MM.1S (cell line): ENCODE data around the gene GRID2IP.

Source experiments
- DNase-seq: peaks from one replicate; pipeline ENCODE4 v3.0.0-alpha.2; 2015
- H2AFZ ChIP-seq: fragments of 300-600 bp; sonication (generic); 2 replicates; pipeline ENCODE4 v1.6.0; 2016; ENCODE audit warnings: antibody characterized with exemption, low read length
- H3F3A ChIP-seq: fragments of 300-600 bp; sonication (generic); 2 replicates; pipeline ENCODE4 v1.6.1; 2016; ENCODE audit warnings: mild to moderate bottlenecking, antibody characterized with exemption, low read length, moderate library complexity, mixed read lengths; ENCODE audit not compliant: insufficient read depth
- H3K27ac ChIP-seq: fragments of 300-600 bp; sonication (generic); 2 replicates; pipeline ENCODE4 v1.5.1; 2016; ENCODE audit warnings: mild to moderate bottlenecking, low read length
- H3K27me3 ChIP-seq: fragments of 300-600 bp; sonication (generic); replicated peaks from 2 replicates; pipeline ENCODE4 v1.6.0; 2016; ENCODE audit warnings: low read length; ENCODE audit not compliant: insufficient read depth
- H3K36me3 ChIP-seq: fragments of 300-600 bp; sonication (generic); replicated peaks from 2 replicates; pipeline ENCODE4 v1.6.1; 2016; ENCODE audit warnings: mild to moderate bottlenecking, low read length, mixed read lengths; ENCODE audit not compliant: insufficient read depth
- H3K4me1 ChIP-seq: fragments of 300-600 bp; sonication (generic); 2 replicates; pipeline ENCODE4 v1.6.1; 2016; ENCODE audit warnings: low read length, mixed read lengths
- H3K4me2 ChIP-seq: fragments of 300-600 bp; sonication (generic); 2 replicates; pipeline ENCODE4 v1.6.0; 2016; ENCODE audit warnings: low read depth, low read length
- H3K4me3 ChIP-seq: fragments of 300-600 bp; sonication (generic); 2 replicates; pipeline ENCODE4 v1.5.1; 2016; ENCODE audit warnings: low read length, mixed read lengths
- H3K79me2 ChIP-seq: fragments of 300-600 bp; sonication (generic); 2 replicates; pipeline ENCODE4 v1.6.1; 2016; ENCODE audit warnings: mixed run types, low read length, mixed read lengths
- H3K9ac ChIP-seq: fragments of 300-600 bp; sonication (generic); 2 replicates; pipeline ENCODE4 v1.6.1; 2016; ENCODE audit warnings: low read length, mixed read lengths
- H3K9me2 ChIP-seq: fragments of 300-600 bp; sonication (generic); replicated peaks from 2 replicates; pipeline ENCODE4 v1.6.1; 2016; ENCODE audit warnings: mild to moderate bottlenecking, low read length, mixed read lengths; ENCODE audit not compliant: insufficient read depth
- H3K9me3 ChIP-seq: fragments of 300-600 bp; sonication (generic); replicated peaks from 2 replicates; pipeline ENCODE4 v1.6.1; 2016; ENCODE audit warnings: mild to moderate bottlenecking, low read length, mixed read lengths; ENCODE audit not compliant: insufficient read depth
- H4K20me1 ChIP-seq: fragments of 300-600 bp; sonication (generic); 2 replicates; pipeline ENCODE4 v1.6.1; 2016; ENCODE audit warnings: mild to moderate bottlenecking, low read length, moderate library complexity, mixed read lengths; ENCODE audit not compliant: insufficient read depth
- CTCF ChIP-seq: fragments of 300-600 bp; sonication (generic); IDR thresholded peaks from 2 replicates; pipeline ENCODE4 v1.5.1; 2016; ENCODE audit warnings: antibody characterized with exemption, low read length, mixed read lengths
- EZH2 ChIP-seq: fragments of 300-600 bp; sonication (generic); optimal IDR thresholded peaks from 2 replicates; pipeline ENCODE3; 2017; ENCODE audit warnings: low read depth, mild to moderate bottlenecking, antibody characterized with exemption, low read length, mixed read lengths
- EZH2phosphoT487 ChIP-seq: fragments of 300-600 bp; sonication (generic); IDR thresholded peaks from 2 replicates; pipeline ENCODE4 v1.6.1; 2018; ENCODE audit warnings: antibody characterized with exemption, low read length

The GRID2IP gene

GRCh38 chr7:6528401-6529130, 22.7 kb downstream of the GRID2IP start:
- Histone ChIP-seq H4K20me1 (no peaks in the 10 kb centered on the region), H3K9me3 (no peaks in the 10 kb centered on the region), H3K9me2 (no peaks in the 10 kb centered on the region), H3K4me1 (no peaks in the 10 kb centered on the region), H3K9ac (no peak overlapping the region), H2AFZ (no peak overlapping the region), H3K27me3 (peaks cover 21% of the 10 kb centered on the region), H3K36me3 (no peaks in the 10 kb centered on the region), H3K4me2 (no peak overlapping the region), H3K4me3 (no peak overlapping the region), H3K27ac (no peak overlapping the region), H3F3A (no peaks in the 10 kb centered on the region), H3K79me2 (no peaks in the 10 kb centered on the region)
- no peak for DNase-seq
- no peak for TF ChIP-seq CTCF
- no peak for TF ChIP-seq EZH2phosphoT487
- no peak for TF ChIP-seq EZH2

DNA sequence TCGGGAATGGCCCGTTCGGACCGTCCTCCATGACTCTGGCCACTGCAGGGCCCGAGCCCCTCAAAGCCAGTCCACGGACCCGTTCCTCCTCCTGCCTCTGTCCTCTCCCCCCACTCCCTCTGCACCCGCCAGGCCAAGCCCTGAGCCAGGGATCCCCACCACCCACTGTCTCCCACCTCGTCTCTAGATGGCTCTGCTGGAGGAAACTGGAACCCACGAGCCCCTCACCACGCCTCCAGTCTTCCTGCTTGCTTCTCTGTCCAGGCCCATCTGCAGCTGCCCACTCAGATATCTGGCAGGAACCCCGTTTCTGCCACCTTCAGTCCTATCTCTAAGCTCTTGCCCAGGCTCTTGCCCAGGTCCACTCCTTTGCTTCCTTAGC, 24.3 kb downstream of the GRID2IP start:
- no peaks in the 10 kb centered on the region for H3F3A ChIP-seq
- no peaks in the 10 kb centered on the region for H4K20me1 ChIP-seq
- no peaks in the 10 kb centered on the region for H3K4me1 ChIP-seq
- peak overlapping the region; percentile 66 for H3K4me2 ChIP-seq
- H3K36me3 ChIP-seq, result no peaks in the 10 kb centered on the region
- no peaks in the 10 kb centered on the region for H3K9me2 ChIP-seq
- H2AFZ ChIP-seq, result no peak overlapping the region
- no peak for TF ChIP-seq EZH2phosphoT487
- TF ChIP-seq EZH2, result no peak
- TF ChIP-seq CTCF, result no peak
- H3K79me2 ChIP-seq, result no peaks in the 10 kb centered on the region
- H3K4me3 ChIP-seq, result no peak overlapping the region; the same call in 1 of the 2 replicates
- H3K27ac ChIP-seq, result no peak overlapping the region
- H3K27me3 ChIP-seq, result peaks cover 27% of the 10 kb centered on the region
- H3K9me3 ChIP-seq, result no peaks in the 10 kb centered on the region
- DNase-seq, result no peak
- no peak overlapping the region for H3K9ac ChIP-seq

DNA sequence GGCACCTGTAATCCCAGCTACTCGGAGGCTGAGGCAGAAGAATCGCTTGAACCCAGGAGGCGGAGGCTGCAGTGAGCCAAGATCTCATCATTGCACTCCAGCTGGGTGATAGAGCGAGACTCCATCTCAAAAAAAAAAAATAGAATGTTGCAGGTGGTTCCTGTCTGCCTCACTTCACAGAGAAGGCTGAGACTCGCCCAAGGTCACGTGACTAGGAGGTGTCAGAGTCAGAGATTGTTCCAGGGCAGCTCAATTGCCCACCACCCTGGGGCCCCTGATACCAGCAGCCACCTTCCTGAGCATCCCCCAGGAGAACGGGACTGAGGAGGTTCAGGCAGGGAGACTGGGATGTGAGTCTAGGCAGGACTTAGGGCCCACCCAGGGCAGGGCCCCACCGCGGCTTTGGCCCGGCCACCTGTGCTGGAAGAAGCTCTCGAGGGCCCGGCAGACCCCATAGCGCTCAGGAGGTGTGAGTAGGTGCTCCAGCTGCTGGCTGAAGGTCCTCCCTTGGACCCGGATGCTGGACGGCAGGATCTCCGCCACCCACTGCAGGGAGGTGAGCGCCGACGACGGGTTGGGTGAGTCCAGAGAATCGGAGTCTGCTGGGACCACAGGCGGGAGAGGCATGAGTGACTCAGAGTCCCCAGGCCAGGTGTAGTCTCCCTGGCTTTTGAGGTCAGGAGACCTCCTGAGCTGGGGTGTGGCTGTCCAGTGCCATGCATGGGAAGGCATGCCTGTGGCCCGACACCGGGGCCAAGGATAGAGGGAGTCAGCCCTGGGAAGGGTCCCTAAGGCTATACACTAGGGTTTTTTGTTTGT, 30.9 kb downstream of the GRID2IP start:
- Histone ChIP-seq H3K36me3 (no peaks in the 10 kb centered on the region), H3K9ac (no peak overlapping the region), H3F3A (no peaks in the 10 kb centered on the region), H3K79me2 (no peaks in the 10 kb centered on the region), H2AFZ (no peak overlapping the region), H3K4me2 (no peak overlapping the region), H4K20me1 (no peaks in the 10 kb centered on the region), H3K4me3 (no peak overlapping the region), H3K9me2 (no peaks in the 10 kb centered on the region), H3K27me3 (peaks cover 15% of the 10 kb centered on the region), H3K9me3 (no peaks in the 10 kb centered on the region), H3K4me1 (no peaks in the 10 kb centered on the region), H3K27ac (no peak overlapping the region)
- TF ChIP-seq EZH2phosphoT487 (no peak), EZH2 (no peak), CTCF (no peak)
- DNase-seq, result peak; percentile 45
